Measurements from ENCODE around the gene MTA2.
"Not testable (repeated sequence)": the region's sequence is repeated elsewhere in the genome, so short reads cannot be mapped to it uniquely, and the experiment has no call there.

Gene MTA2

GRCh38 chr11:62601372-62602140, at the start of gene MTA2:
Gene MTA2 (minus strand): TSS chr11:62601865. CDS start chr11:62601450, 415 bp downstream.
- DNase-seq (ENCODE audit: low spot score), result peak; percentile 98

DNA sequence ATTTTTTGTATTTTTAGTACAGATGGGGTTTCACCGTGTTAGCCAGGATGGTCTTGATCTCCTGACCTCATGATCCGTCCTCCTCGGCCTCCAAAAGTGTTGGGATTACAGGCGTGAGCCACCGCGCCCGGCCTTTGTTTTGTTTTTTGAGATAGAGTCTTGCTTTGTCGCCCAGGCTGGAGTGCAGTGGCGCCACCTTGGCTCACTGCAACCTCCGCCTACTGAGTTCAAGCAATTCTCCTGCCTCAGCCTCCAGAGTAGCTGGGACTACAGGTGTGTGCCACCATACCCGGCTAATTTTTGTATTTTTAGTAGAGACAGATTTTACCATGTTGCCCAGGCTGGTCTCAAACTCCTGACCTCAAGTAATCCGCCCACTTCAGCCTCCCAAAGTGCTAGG, 48.6 kb upstream of the MTA2 start:
- DNase-seq (ENCODE audit: low spot score), result not testable (repeated sequence)

DNA sequence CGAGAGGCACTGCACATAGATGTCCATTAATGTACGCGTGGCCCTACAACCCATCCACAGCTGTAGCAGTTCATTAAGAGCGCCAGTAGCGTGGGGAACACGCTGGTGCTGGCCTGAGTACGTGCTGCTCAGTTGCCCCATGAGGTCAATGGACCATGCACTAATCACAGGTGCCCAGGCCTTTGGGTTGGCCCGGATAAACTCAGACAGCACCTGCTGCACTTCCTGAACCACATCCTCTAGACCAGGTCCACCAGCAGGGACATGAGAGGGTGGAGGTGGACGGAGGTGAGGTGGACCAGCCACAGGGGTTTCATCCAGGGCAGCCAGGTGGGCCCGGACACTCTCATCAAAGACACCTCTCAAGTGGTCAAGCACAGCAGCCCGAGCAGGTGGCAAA, 47.8 kb upstream of the MTA2 start:
- no peak for DNase-seq (ENCODE audit: low spot score)

DNA sequence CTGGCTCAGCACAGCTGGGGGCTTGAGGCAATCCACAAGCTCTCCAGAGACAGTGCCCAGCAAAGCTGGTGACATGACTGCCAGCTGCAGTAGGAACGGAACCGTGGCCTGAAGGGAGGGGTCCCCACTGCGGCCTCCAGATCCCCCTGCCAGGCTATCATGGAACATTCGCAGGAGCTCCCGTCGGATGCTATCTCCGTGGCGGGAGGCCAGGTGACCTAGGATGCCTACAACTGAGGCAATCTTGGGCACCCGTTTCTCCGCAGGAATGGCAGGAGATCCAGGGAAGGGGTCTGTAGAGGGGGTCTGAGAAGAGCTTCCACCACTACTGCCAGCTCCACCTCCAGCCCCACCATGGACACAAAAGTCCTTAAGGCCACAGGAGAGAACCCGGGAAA, 47.3 kb upstream of the MTA2 start:
- no peak for DNase-seq (ENCODE audit: low spot score)

- no peak for DNase-seq (ENCODE audit: low spot score)
These were observed 46.7 kb upstream of the MTA2 start for GRCh38 chr11:62648185-62648966.

DNA sequence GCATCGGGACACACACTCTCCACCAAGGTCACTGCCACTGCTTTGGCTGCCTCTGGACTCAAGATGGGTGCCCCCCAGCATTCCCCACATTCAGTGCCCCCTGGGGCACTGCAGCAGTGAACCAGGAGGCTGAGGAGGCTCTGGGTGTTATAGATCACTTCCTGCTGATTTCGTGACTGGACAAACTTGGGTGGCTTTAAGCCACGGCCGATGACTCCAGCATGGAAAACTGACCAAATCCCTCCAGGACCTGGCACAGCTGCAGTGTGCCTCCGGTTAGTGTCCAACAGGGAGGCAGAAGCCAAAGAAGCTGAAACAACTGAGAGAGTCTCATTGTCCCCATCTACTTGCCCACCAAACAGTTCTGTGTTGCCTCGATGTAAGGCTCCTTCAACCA, 45.9 kb upstream of the MTA2 start:
- DNase-seq (ENCODE audit: low spot score), result no peak

DNA sequence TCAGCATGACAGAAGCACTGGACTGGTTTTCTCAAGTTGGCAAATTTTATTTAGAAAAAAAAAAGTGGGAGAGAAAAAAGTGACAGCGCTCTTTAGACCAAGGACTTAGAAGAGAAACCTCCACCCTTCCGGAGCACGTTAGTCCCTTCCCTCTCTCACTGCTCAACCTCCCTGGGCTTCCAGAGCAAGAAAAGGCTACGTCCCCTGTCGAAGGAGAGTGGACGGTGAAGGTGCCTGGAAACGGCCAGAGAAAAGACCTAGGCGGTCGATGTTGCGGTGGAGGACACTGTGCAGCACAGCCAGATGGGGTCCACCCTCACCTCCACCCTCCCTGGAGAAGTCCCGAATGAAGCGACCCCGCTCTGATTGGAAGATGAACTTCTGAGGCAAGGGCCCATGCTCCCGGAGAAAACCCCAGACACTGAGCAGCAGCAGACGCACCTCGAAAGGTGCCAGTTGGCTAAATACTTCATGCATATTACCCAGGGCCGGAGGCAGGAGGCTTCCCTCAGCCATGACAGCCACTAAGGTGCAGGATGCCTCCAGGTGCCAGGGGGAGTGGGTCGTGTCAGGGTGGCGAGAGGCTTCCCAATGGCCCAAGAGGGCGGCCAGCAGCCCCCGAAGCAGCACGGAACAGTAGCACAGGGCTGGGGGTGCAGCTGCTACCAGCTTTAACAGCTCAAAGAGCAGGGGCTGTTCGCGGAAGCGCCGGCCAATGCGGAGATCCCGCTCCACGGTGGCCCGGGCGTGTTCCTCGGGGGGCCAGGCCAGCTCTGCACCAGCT, 45.4 kb upstream of the MTA2 start:
- no peak for DNase-seq (ENCODE audit: low spot score)

DNA sequence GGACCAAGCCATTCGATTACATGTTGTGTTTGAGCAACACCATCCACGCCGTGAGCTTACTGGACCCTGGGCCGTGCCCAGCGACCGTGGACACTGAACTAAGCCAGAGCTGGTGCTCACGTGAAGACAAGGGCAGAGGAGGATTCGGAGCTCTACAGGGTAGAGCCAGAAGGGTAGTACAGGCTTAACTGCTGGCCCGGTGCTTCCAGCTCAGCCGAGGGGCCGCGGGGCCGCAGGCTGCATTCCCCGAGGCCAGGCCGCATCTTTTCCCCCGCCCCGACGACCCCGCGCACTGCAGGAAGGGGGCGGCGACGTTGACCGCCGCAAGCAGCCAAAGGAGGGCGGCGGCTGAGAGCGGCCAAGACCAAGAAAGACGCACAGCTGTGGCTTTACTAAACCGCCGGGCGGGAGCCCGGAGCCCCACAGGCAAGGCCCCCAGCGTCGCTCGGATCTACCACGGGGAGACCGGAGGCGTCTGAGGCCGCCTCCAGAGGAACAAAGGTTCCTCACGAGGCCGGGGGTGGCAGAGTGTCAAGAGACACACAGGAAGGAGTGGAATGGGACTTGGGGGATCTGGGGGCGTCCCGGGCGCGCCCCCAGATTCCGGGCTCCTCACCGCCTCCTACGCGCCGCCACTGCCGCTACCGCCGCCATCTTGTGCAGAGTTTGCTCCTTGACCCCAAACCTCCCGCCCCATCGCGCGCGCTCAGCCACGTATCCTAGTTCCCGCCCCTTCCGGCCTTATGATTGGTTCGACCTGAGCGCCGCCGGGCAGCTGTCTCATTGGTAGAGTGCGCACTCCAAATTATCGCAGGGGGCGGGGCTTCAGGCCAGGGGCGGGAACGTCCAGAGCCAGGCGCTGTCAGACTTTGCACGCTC, 44.5 kb upstream of the MTA2 start, which contains the start of gene GANAB:
GANAB (minus strand) TSS at position 668 of the 879 bp plus-strand sequence; CDS start at position 654, 14 bp downstream.
- DNase-seq (ENCODE audit: low spot score), result peak; percentile 98

DNA sequence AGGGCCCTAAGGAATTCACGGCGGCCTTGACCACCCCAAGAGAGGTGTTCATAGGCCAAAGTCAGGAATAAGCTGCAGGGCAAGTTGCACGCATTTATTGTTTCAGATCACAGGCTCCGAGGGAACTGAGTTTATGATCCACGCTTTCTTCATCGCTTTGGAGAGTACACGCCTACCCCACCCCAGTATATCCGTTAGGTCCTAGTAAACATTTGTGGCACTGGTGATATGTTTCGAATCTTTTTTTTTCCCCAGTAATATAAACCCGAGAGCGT, 43.9 kb upstream of the MTA2 start:
- DNase-seq (ENCODE audit: low spot score), result no peak

DNA sequence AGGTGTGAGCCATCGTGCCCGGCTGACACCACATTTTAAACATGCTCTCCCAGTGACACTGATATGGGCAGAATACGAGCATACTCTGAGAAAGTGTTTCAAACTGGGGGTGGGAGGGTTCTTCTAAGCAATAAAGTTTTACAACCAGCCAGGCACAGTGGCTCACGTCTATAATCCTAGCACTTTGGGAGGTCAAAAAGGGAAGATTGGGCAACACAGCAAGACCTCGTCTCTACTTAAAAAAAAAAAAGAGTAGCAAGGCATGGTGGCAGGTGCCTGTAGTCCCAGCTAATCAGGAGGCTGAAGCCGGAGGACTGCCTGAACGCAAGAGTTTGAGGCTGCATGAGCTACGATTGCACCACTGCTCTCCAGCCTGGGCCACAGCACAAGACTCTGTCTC, 42.6 kb upstream of the MTA2 start:
- DNase-seq (ENCODE audit: low spot score), result no peak

GRCh38 chr11:62632492-62632891, 30.8 kb upstream of the MTA2 start:
- DNase-seq (ENCODE audit: low spot score), result no peak

DNA sequence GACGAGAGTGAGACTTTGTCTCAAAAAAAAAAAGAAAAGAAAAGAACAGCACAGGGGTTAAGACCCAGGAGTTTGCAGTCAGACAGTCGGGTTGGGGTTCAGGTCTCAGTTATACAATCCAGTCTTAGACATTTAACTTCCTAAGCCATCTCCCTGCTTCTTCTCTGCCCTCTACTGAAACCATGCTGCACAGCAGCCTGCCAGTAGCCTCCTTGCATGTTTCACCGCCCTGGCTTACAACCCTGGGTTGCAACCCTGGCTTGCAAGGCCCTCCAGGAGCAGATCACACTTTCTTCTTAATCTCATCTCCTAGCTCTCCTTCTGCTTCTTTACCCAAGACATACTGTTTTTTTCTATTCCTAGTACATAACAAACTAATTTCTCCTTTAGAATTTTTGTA, 26.0 kb upstream of the MTA2 start:
- no peak for DNase-seq (ENCODE audit: low spot score)

DNA sequence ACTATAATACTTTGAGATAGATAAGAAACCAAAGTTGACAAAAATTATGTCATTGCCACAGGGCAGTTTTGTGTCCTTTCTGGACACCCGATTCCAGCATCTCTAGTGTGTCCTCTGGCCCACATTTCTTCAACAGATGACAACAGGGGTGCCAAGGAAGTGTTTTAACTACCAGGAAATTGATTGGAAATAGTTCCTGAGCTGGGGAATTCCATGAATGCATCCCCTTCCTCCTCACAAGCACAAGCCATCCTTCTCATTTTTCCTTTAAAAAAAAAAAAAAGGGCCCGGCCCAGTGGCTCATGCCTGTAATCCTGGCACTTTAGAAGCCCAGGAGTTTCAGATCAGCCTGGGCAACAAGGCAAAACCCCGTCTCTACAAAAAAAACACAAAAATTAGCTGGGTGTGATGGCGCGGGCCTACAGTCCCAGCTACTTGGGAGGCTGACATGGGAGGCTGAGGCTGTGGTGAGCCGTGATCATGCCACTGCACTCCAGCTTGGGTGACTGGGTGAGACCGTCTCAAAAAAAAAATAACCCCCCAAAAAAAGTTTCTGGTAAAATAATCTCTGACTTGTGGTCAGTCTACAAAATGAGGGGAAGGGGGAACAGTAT, 20.9 kb upstream of the MTA2 start:
- DNase-seq (ENCODE audit: low spot score), result no peak

DNA sequence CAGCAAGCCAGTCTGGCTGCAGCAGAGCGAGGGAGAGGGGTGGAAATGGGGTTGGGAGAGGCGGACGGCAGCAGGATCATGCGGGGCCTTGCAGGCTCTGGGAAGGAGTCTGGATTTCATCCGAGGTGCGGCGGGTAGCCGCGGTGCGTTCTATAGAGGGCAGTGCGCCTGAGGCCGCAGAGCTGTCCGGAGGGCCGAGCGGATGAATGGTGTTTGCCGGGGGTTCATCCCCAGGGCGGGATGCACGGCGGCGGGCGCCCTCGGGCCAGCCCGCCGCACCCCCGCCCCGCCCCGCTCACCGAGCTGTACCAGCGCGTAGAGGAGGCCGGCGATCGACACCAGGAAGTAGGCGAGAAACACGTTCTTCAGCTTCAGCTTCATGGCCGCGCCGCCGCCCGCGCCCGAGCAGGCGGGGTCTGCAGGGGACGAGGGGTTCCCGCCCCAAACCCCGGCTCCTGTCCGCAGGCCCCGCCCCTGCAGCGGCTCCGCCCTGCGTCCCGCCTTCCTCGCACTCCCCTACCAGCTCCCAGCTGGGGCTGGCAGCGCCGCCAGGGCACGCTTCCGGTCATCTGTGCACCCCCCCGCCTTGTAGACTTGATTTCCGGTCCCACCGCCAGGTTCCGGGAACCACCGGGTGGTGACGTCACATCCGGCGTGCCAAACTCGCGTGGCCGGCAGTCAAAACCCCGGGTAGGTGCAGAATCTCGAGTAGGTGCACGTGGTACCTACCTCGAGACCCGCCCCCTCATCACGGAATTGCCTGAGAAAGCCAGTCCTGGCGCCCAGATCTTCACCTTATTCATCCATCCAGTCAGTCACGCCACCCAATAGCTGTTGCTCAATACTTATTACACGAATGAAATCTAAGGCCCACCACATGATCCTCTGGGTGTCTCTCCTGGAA, 20.2 kb upstream of the MTA2 start, which contains the start of gene B3GAT3:
B3GAT3 (minus strand) TSS at position 420 of the 904 bp plus-strand sequence; CDS start at position 381, 39 bp downstream.
- peak; percentile 96 for DNase-seq (ENCODE audit: low spot score)

GRCh38 chr11:62621027-62621566, 19.4 kb upstream of the MTA2 start:
- no peak for DNase-seq (ENCODE audit: low spot score)

DNA sequence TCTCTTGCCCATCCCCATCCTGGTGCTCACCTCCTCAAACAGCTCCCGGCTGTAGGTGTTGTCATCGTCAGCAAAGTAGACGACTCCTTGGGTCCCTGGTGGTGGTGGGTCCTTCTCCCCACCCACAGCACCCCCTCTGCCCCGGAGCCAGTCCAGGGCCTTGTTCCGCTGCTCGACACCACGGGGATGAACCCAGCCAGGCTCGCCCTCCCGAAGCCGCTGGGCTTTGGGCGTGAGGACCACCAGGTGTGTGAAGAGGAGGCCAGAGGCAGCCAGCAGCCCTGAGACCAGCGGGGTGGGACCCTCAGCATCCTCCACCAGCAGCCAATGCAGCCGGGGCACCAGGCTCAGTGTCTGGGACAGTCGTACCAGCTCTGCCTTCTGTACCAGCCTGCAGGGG, 15.3 kb upstream of the MTA2 start:
- not testable (repeated sequence) for DNase-seq (ENCODE audit: low spot score)

- no peak for DNase-seq (ENCODE audit: low spot score)
These were observed 13.9 kb upstream of the MTA2 start for GRCh38 chr11:62615521-62615920.

GRCh38 chr11:62614275-62614674, 12.6 kb upstream of the MTA2 start:
- DNase-seq (ENCODE audit: low spot score), result no peak

DNA sequence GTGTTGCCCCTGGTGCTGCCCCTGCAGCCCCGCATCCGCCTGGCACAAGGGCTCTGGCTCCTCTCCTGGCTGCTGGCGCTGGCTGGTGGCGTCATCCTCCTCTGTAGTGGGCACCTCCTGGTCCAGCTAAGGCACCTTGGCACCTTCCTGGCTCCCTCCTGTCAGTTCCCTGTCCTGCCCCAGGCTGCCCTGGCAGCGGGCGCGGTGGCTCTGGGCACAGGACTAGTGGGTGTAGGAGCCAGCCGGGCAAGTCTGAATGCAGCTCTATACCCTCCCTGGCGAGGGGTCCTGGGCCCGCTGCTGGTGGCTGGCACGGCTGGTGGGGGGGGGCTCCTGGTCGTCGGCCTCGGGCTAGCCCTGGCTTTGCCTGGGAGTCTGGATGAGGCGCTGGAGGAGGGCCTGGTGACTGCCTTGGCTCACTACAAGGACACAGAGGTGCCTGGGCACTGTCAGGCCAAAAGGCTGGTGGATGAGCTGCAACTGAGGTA, 11.7 kb upstream of the MTA2 start:
- no peak for DNase-seq (ENCODE audit: low spot score)
